ENCODE data around the gene AGAP1.

AGAP1 gene

DNA sequence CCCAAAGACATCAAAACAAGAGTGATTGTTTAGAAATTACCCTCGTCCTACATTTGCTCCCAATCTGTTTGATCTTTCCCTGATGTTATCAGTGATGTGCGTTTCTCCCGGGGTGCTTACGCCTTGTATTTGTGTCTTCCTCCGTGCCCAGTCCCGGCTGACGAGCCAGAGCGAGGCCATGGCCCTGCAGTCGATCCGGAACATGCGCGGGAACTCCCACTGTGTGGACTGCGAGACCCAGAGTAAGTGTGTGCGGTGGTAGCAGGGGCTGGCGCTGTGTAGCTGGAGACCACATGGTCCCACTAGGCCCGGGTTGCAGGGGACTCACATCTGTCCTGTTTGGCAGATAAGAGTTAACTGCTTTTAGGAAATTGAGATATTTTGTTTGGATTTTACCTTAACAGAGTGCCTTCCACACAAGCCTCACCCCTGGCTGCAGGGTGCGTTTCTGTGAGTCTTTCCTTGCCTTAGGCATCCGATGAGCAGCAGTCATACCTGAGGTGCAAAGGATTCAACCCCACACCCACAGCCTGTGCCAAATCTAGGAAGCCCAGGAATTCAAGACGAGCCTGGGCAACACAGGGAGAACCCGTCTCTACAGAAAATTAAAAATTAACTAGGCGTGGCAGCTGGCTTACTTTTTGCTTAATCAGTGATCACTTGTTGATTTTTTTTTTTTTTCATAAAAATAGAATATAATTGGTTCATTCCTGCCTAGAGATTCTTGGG lies 546.9 kb downstream of the AGAP1 start:
- Histone ChIP-seq H3K4me3 (ENCODE audit: low read length in 2 of 2) (no peak overlapping the region), H3K4me1 (ENCODE audit: control insufficient read depth in 2 of 2, insufficient read depth in 2 of 2, low read length in 2 of 2) (no peaks in the 10 kb centered on the region), H3K9ac (ENCODE audit: low read depth in 1 of 2, low read length in 2 of 2) (no peak overlapping the region), H3K27me3 (ENCODE audit: control insufficient read depth in 2 of 2, insufficient read depth in 2 of 2, low read length in 2 of 2) (no peaks in the 10 kb centered on the region), H3K27ac (ENCODE audit: low read depth in 2 of 2, low read length in 2 of 2) (no peak overlapping the region), H3K36me3 (ENCODE audit: control insufficient read depth in 2 of 2, insufficient read depth in 2 of 2, low read length in 2 of 2) (peaks cover 17 to 26% of the 10 kb centered on the region in 2 donors), H3K9me3 (ENCODE audit: control insufficient read depth in 2 of 2, low read length in 2 of 2) (no peaks in the 10 kb centered on the region)

DNA sequence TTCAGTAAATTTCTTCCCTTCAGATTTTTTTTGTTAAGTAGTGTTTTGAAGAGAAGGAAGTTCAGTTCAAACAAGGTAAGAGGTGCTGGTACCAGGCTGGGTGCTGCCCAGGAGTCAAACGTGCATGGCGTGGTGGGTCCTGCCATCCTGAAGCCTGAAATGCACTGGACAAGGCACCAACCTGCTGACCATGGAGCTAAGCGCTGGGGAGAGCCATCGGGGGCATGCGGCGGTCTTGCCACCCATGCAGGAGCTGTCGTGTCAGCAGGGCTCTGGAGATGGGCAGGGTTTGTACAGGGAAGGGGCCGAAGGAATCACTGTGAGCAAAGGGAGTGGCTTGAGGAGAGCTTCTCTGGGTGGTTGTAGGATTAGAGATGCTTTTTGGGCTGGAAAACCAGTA lies 547.8 kb downstream of the AGAP1 start:
- H3K4me1 ChIP-seq (ENCODE audit: control insufficient read depth in 2 of 2, insufficient read depth in 2 of 2, low read length in 2 of 2): no peaks in the 10 kb centered on the region
- H3K36me3 ChIP-seq (ENCODE audit: control insufficient read depth in 2 of 2, insufficient read depth in 2 of 2, low read length in 2 of 2): peaks cover 17 to 28% of the 10 kb centered on the region in 2 donors
- H3K27me3 ChIP-seq (ENCODE audit: control insufficient read depth in 2 of 2, insufficient read depth in 2 of 2, low read length in 2 of 2): no peaks in the 10 kb centered on the region

DNA sequence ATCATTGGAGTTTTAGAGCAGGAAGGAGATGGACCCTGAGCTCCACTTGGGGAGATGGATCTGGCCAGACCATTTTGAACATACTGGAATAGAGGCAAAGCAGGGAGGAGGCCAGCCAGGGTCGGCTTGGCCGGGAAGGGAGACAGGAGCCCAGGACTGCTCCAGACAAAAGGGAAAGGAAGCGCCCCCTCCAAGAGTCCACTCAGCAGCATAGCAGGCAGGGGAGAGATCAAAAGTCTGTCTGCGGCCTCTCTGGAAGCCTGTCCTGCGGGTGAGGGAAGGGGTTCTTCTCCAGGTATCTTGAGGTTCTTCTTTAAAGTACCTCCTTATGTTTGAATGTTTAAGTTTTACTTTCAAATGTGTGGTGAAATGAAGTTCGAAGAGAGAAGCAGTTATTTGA lies 548.2 kb downstream of the AGAP1 start:
- H3K9me3 ChIP-seq (ENCODE audit: control insufficient read depth in 2 of 2, low read length in 2 of 2): no peaks in the 10 kb centered on the region
- no peak overlapping the region for H3K9ac ChIP-seq (ENCODE audit: low read depth in 1 of 2, low read length in 2 of 2)
- H3K4me1 ChIP-seq (ENCODE audit: control insufficient read depth in 2 of 2, insufficient read depth in 2 of 2, low read length in 2 of 2): no peaks in the 10 kb centered on the region
- H3K27me3 ChIP-seq (ENCODE audit: control insufficient read depth in 2 of 2, insufficient read depth in 2 of 2, low read length in 2 of 2): no peaks in the 10 kb centered on the region
- peaks cover 17 to 28% of the 10 kb centered on the region in 2 donors for H3K36me3 ChIP-seq (ENCODE audit: control insufficient read depth in 2 of 2, insufficient read depth in 2 of 2, low read length in 2 of 2)
- H3K27ac ChIP-seq (ENCODE audit: low read depth in 2 of 2, low read length in 2 of 2): no peak overlapping the region
- no peak overlapping the region for H3K4me3 ChIP-seq (ENCODE audit: low read length in 2 of 2)

More for the DNA sequence above, 547.8 kb downstream of the AGAP1 start:
- Histone ChIP-seq H3K9ac (ENCODE audit: low read depth in 1 of 2, low read length in 2 of 2) (no peak overlapping the region), H3K4me3 (ENCODE audit: low read length in 2 of 2) (no peak overlapping the region), H3K27ac (ENCODE audit: low read depth in 2 of 2, low read length in 2 of 2) (no peak overlapping the region), H3K9me3 (ENCODE audit: control insufficient read depth in 2 of 2, low read length in 2 of 2) (no peaks in the 10 kb centered on the region)

DNA sequence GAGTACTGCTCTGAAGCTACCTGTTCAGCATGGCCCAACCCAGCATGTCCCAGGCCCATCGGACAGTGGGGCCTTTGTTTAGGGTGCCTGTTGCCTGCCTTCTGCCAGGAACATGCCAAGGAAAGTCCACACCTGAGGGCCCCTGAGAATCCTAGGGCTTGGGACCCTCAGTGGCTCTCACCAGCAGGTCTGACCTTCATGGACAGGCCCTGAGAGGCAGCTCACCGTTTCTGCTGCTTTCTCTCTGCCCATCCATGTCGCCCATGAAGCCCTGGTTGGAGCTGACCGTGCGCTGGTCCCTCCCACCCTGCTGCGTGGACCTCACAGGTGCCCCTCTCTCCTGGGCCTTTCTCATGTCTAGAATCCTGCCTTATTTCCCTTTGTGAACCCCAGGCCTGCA lies 550.3 kb downstream of the AGAP1 start:
- H3K27me3 ChIP-seq (ENCODE audit: control insufficient read depth in 2 of 2, insufficient read depth in 2 of 2, low read length in 2 of 2): no peaks in the 10 kb centered on the region
- H3K27ac ChIP-seq (ENCODE audit: low read depth in 2 of 2, low read length in 2 of 2): no peak overlapping the region
- H3K4me3 ChIP-seq (ENCODE audit: low read length in 2 of 2): no peak overlapping the region
- H3K9ac ChIP-seq (ENCODE audit: low read depth in 1 of 2, low read length in 2 of 2): no peak overlapping the region
- H3K9me3 ChIP-seq (ENCODE audit: control insufficient read depth in 2 of 2, low read length in 2 of 2): no peaks in the 10 kb centered on the region
- peaks cover 13 to 30% of the 10 kb centered on the region in 2 donors for H3K36me3 ChIP-seq (ENCODE audit: control insufficient read depth in 2 of 2, insufficient read depth in 2 of 2, low read length in 2 of 2)
- H3K4me1 ChIP-seq (ENCODE audit: control insufficient read depth in 2 of 2, insufficient read depth in 2 of 2, low read length in 2 of 2): peaks cover 2 to 3% of the 10 kb centered on the region in 2 donors

DNA sequence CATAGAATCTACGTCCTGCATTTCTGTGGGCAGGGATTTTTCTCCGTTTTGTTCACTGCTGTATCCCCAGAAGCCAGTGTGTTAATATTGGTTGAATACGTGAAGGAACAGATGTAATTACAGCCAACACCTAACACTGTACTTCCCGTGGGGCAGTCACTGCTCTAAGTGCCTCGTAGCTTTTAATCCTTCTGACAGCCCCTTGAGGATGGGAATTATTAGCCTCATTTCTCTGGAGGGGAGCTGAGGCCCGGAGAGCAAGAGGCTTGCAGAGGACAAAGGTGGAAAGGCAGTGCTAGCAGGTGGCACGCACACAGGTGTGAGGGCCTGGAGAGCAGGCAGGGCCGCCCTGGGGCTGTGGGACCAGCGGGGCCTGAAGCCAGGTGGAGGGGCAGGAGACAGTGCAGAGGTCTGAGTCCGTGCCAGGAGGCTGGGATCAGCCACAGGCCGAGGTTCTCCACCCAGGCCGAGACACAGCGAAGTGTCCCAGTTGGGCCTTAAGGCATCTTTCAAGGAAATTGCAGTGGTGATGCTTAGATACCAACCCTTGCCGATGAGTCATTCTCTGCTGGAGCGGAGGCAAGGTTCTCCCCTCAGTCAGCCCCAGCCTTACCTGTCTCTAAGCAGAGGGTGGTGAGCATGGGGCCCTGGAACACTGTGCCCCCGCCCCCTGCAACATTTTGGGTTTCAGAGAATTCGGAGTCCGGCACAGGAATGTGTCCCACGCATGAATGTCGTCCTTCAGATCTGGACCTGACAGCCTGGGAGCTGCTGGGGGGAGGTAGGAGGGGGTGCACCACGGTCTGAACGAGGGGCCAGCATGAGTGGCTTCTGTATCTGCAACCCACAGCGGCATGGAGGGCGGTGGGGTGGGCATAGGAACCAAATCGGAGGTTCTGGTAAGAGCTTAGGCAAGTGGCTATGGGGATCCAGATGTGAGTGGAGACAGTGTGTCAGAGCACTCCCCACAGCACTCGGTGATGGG lies 551.7 kb downstream of the AGAP1 start:
- Histone ChIP-seq H3K36me3 (ENCODE audit: control insufficient read depth in 2 of 2, insufficient read depth in 2 of 2, low read length in 2 of 2) (peaks cover 14 to 30% of the 10 kb centered on the region in 2 donors), H3K9me3 (ENCODE audit: control insufficient read depth in 2 of 2, low read length in 2 of 2) (no peaks in the 10 kb centered on the region), H3K9ac (ENCODE audit: low read depth in 1 of 2, low read length in 2 of 2) (no peak overlapping the region), H3K4me1 (ENCODE audit: control insufficient read depth in 2 of 2, insufficient read depth in 2 of 2, low read length in 2 of 2) (peaks cover 2 to 3% of the 10 kb centered on the region in 2 donors), H3K27me3 (ENCODE audit: control insufficient read depth in 2 of 2, insufficient read depth in 2 of 2, low read length in 2 of 2) (no peaks in the 10 kb centered on the region), H3K4me3 (ENCODE audit: low read length in 2 of 2) (no peak overlapping the region), H3K27ac (ENCODE audit: low read depth in 2 of 2, low read length in 2 of 2) (no peak overlapping the region)

DNA sequence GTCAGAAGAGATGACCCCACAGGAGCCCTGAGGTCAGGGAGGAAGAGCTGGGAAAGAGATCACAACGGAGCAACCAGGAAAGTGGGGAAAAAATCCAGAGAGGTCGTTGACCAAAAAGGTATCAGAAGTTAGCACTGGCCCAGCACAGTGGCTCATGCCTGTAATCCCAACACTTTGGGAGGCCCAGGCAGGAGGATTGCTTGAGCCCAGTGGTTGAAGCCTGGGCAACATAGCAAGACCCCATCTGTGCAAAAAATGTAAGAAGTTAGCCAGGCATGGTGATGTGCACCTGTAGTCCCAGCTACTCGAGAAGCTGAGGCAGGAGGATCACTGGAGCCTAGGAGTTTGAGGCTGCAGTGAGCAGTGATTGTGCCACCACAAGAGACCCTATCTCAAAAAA lies 552.9 kb downstream of the AGAP1 start:
- H3K27me3 ChIP-seq (ENCODE audit: control insufficient read depth in 2 of 2, insufficient read depth in 2 of 2, low read length in 2 of 2): no peaks in the 10 kb centered on the region
- H3K27ac ChIP-seq (ENCODE audit: low read depth in 2 of 2, low read length in 2 of 2): no peak overlapping the region
- no peaks in the 10 kb centered on the region for H3K9me3 ChIP-seq (ENCODE audit: control insufficient read depth in 2 of 2, low read length in 2 of 2)
- H3K36me3 ChIP-seq (ENCODE audit: control insufficient read depth in 2 of 2, insufficient read depth in 2 of 2, low read length in 2 of 2): peaks cover 14 to 30% of the 10 kb centered on the region in 2 donors
- no peak overlapping the region for H3K4me3 ChIP-seq (ENCODE audit: low read length in 2 of 2)
- H3K9ac ChIP-seq (ENCODE audit: low read depth in 1 of 2, low read length in 2 of 2): no peak overlapping the region
- H3K4me1 ChIP-seq (ENCODE audit: control insufficient read depth in 2 of 2, insufficient read depth in 2 of 2, low read length in 2 of 2): peaks cover 2 to 3% of the 10 kb centered on the region in 2 donors

DNA sequence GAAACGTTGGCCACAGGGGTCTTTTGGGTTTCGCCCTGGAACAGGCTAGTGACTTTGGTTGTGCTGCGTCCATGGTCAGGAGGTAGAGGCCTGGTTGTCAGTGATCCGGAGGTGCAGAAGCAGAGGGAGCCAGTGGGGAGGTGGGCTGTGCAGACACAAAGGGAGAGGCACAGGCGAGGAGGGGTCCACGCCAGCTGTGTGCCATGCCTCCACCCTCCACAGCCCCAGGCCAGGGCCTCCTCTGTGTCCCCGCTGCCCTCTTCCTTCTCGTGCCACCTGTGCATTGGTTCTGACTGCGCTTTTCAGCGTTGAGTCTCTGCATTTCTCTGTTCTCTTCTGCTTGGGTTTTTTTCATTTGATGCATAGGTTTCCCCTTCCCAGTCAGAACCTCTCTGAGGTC lies 553.3 kb downstream of the AGAP1 start:
- H3K4me1 ChIP-seq (ENCODE audit: control insufficient read depth in 2 of 2, insufficient read depth in 2 of 2, low read length in 2 of 2): peaks cover 2 to 3% of the 10 kb centered on the region in 2 donors
- no peak overlapping the region for H3K27ac ChIP-seq (ENCODE audit: low read depth in 2 of 2, low read length in 2 of 2)
- H3K36me3 ChIP-seq (ENCODE audit: control insufficient read depth in 2 of 2, insufficient read depth in 2 of 2, low read length in 2 of 2): peaks cover 14 to 28% of the 10 kb centered on the region in 2 donors
- H3K27me3 ChIP-seq (ENCODE audit: control insufficient read depth in 2 of 2, insufficient read depth in 2 of 2, low read length in 2 of 2): no peaks in the 10 kb centered on the region
- no peak overlapping the region for H3K4me3 ChIP-seq (ENCODE audit: low read length in 2 of 2)
- H3K9me3 ChIP-seq (ENCODE audit: control insufficient read depth in 2 of 2, low read length in 2 of 2): no peaks in the 10 kb centered on the region
- H3K9ac ChIP-seq (ENCODE audit: low read depth in 1 of 2, low read length in 2 of 2): no peak overlapping the region

DNA sequence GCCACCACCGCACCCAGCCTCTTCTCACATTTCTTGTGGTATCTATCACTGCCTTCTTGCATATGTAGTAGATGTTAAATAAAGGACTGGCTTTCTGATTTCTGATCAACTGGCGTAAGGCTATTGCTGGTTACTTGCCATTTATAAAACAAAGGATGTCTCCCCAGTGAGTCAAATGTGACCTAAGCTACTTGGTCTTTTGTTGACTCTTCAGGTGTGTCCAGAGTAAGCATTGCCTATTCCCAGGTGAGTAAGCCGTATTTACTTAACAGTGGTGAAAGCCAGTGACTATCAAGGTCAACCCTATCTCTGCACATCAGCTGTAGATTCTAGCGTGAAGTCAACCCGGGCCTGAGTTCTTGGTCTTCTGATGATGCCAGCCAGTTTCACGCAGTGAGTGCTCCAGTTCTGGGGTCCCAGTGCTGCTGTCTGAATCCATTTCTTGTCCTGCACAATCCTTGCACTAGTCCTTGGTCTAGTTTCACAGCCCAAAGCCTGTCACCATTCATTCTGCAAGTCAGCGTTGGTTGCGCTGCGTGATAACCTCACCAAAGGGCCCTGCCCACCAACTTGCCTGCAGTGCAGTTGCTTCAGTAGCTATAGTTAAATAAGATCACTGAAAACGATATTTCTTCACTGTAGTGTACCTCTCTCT lies 554.2 kb downstream of the AGAP1 start:
- peaks cover 10 to 24% of the 10 kb centered on the region in 2 donors for H3K36me3 ChIP-seq (ENCODE audit: control insufficient read depth in 2 of 2, insufficient read depth in 2 of 2, low read length in 2 of 2)
- no peaks in the 10 kb centered on the region for H3K9me3 ChIP-seq (ENCODE audit: control insufficient read depth in 2 of 2, low read length in 2 of 2)
- H3K27ac ChIP-seq (ENCODE audit: low read depth in 2 of 2, low read length in 2 of 2): peak overlapping the region in 1 of 2 donors; percentile 56
- H3K9ac ChIP-seq (ENCODE audit: low read depth in 1 of 2, low read length in 2 of 2): no peak overlapping the region
- no peaks in the 10 kb centered on the region for H3K27me3 ChIP-seq (ENCODE audit: control insufficient read depth in 2 of 2, insufficient read depth in 2 of 2, low read length in 2 of 2)
- no peak overlapping the region for H3K4me3 ChIP-seq (ENCODE audit: low read length in 2 of 2)
- H3K4me1 ChIP-seq (ENCODE audit: control insufficient read depth in 2 of 2, insufficient read depth in 2 of 2, low read length in 2 of 2): peaks cover 2 to 3% of the 10 kb centered on the region in 2 donors

DNA sequence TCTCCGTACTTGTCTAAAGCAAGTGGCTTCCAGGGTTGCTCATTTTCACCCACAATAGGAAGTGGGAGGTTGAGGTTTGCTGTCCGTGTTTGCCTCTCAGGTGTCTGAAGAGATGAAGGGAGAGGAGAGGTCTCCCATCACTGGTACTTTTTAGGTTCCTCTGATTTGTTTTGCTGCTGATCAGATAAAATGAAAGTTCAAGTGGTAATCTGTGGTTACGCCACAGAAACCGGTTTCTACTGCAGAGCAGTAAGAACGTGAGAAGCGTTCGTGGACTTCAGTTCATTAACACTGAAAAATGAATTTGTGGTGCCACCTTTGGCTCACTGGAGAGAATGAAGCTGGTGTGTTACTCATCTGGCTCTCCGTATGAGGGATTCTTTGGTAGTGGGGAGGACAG lies 556.1 kb downstream of the AGAP1 start:
- Histone ChIP-seq H3K27me3 (ENCODE audit: control insufficient read depth in 2 of 2, insufficient read depth in 2 of 2, low read length in 2 of 2) (no peaks in the 10 kb centered on the region), H3K9ac (ENCODE audit: low read depth in 1 of 2, low read length in 2 of 2) (no peak overlapping the region), H3K9me3 (ENCODE audit: control insufficient read depth in 2 of 2, low read length in 2 of 2) (no peaks in the 10 kb centered on the region), H3K27ac (ENCODE audit: low read depth in 2 of 2, low read length in 2 of 2) (no peak overlapping the region), H3K36me3 (ENCODE audit: control insufficient read depth in 2 of 2, insufficient read depth in 2 of 2, low read length in 2 of 2) (peaks cover 10 to 22% of the 10 kb centered on the region in 2 donors), H3K4me1 (ENCODE audit: control insufficient read depth in 2 of 2, insufficient read depth in 2 of 2, low read length in 2 of 2) (peaks cover 2 to 3% of the 10 kb centered on the region in 2 donors), H3K4me3 (ENCODE audit: low read length in 2 of 2) (no peak overlapping the region)

Data from mucosa of rectum (tissue), 2 donors.